GM21423 (cell line): ENCODE measurements around the gene DSCAM.
"Not testable (repeated sequence)": the region's sequence is repeated elsewhere in the genome, so short reads cannot be mapped to it uniquely, and the experiment has no call there.

Experiments used
- ATAC-seq: cut with Tn5 transposase; IDR thresholded peaks from one replicate; pipeline ENCODE4 v1.9.1; 2021; ENCODE audit warnings: mild to moderate bottlenecking, moderate library complexity; ENCODE audit not compliant: unreplicated experiment

Gene DSCAM

DNA sequence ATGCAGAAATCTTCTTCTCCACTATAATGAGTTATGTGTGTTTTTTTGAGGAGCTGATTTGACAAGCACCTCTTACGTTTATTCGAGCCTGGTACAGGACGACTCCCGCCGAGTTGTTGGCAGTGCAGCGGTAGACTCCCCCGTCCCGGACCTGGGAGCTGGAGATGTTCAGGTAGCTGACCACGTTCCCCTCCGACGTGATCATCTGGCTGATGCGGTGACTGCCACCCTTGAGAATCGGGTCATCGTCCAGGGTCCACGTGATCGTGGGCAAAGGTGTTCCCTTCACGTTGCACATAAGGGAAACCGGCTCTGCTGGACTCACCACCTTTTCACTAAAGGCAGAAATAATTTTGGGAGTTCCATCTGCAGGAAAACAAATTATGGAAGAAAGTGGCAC, 507.9 kb downstream of the DSCAM start:
- ATAC-seq, result no peak

DNA sequence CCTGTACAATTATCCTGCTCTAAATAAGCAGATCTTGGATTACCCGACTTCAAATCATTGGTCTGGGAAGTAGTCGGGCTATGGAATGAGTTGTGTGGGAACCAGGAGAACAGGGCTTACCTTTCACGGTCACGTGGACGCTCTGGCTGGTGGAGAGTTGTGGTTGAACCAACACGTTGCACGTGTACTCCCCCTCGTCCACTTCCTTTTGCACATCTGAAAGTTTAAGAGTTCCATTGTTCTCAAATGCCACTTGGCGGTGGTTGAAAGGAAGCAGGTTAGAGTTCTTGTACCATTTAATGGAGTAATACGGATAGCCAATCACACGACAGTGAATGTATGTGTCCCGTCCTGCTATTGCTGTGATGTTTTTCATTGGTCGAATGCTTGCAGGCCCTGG, 509.0 kb downstream of the DSCAM start:
- ATAC-seq, result no peak

DNA sequence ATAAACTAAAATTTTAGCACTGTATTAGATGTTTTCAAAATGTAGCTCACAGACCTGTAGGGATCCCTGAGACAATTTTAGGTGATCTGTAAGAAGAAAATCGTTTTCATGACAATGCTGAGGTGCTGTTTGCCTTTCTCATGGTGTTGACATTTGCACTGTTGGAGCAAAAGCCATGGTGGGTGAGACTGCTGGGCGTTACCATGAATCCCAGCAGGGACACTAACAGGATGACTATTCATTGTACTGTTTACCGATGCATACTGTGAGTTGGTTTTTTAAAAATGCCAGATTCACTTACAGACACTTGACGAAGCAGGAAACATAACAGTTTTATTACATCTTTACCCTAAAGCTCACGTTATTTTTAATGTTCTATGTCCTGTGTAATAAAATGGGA, 511.3 kb downstream of the DSCAM start:
- ATAC-seq, result no peak

DNA sequence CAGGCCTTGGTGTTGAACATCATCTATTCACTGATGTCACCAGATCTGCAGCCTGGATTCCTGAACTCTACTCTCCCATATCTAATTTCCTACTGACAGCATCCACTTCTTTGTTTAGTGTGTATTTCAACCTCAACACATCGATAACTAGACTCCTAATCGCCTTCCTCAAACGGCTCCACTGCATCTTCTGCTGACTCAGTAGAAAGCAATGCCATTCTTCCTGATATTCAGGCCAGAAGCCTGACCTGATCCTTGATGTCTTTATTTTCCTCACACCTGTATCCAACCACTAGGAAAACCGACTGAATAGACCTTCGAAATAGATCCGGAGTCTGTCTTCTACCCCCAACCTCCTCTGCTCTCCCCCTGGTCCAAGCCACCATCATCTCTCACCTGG, 512.8 kb downstream of the DSCAM start:
- no peak for ATAC-seq

DNA sequence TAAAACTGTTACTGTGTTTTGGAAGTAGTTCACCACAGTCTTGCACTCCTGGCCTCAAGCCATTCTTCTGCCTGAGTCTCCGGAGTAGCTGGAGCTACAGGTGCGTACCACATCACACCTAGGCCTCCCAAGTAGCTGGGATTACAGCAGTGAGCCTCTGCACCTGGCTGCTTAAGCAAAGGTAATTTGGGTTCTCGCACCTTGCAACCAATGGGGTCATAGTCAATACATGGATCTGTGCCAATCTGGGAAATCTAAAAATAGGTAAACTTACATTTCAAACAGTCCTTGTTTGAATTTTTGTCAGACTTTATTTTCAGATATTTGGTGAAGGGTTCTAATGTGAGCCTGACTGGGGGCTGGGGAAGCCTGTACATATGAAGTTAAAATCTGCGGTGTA, 513.2 kb downstream of the DSCAM start:
- no peak for ATAC-seq

DNA sequence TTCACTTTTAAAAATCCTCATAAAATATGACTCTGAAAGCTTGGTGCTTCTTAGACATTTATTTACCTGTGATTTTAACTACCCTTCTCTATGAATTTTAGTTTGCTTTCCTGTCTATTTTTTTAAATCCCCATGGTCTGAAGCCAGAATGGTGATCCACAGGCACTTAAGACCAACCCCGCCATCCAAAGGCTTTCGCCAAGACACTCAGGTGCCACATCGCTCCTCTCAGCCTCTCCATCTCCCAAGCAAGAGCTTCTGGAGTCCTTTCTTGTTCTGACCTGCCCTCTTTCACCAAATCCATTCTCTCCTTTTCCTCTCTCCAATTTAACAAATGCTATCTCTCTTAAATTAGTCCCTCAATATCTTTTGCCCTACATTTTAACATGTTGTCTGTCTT, 515.2 kb downstream of the DSCAM start:
- ATAC-seq, result no peak

DNA sequence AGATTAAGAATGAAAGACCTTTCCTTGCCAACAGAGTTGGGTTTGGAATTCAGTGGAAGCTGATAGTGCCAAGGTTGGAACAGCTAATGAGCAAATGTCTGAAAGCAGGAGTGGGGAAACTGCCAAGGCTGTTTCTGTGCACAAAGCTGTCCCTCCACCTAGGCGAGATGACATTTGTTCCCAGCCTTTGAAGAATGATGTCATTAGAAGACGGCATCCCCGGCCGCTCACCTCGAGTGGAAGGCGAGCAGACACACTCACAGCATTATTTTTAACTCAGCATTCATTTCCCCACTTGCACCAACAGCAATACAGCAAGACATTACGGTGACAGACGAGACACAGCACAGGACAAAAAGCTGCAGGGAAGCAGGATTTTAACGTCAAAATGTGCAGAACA, 515.8 kb downstream of the DSCAM start:
- no peak for ATAC-seq

DNA sequence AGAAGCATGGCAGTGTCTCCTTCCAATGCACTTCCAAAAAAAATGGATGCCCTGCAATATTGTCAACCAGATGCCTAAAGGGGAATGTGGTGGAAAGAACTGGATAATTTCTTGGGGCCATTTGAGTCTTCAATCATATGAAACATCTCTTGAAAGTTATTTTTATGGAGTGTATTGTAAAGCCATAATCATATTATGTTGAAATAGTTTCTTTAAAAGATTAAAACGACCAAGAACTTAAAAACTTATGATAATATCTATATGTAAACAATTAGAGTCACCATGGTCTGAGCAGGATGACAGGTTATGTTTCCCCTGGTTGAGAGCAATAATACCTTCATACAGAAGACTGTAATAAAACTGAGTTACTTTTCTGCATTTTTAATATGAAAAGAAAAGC, 522.6 kb downstream of the DSCAM start:
- no peak for ATAC-seq

DNA sequence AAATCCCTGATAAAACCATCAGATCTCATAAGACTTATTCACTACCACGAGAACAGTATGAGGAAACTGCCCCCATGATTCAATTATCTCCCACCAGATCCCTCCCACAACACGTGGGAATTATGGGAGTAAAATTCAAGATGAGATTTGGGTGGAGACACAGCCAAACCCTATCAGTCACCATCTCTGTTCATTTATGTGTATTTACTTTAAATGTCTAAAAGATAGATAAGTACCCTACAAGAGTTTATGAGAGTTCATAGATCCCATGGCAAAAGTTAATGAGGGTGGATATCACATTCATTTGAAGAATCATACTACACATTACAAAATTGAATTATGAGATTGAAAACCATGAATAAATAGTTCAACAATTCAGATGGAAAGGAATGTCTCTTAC, 526.2 kb downstream of the DSCAM start:
- not testable (repeated sequence) for ATAC-seq

DNA sequence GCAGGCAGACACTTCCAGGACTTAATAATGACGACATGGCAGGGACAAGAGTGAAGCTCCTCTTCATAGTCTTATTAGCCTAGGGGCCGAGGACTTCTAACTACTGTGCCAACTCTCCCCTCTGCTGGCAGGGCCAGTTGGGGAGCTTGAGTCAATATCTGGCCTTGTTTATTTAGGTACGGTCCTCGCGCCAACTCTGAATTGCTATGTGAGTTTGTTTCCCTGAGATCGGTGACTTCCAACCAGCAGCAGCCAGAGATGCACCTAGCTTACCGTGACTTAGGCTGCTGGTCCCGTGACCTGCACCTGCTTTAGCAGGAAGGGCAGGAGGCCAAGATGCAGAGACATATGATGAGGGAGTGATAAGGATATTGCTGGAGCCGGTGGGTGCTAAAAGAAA, 528.6 kb downstream of the DSCAM start:
- no peak for ATAC-seq

DNA sequence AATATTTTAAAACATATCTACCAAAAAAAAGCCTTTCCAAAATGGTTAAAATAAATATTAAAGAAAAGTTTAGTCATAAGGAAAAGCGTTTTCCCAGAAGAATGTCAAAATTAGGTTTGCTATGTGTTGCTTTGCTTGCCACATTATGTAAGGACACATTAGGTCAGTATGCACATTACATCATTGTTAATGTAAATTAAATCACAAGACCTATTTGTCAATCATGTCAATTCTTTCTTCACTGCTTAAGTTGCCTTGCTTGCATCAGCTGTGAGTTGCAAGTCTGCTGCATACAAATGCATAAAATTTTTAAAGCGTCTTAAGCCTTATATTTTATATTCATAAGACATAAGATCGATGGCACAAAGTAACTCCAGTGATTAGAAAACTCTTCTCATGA, 530.9 kb downstream of the DSCAM start:
- no peak for ATAC-seq

DNA sequence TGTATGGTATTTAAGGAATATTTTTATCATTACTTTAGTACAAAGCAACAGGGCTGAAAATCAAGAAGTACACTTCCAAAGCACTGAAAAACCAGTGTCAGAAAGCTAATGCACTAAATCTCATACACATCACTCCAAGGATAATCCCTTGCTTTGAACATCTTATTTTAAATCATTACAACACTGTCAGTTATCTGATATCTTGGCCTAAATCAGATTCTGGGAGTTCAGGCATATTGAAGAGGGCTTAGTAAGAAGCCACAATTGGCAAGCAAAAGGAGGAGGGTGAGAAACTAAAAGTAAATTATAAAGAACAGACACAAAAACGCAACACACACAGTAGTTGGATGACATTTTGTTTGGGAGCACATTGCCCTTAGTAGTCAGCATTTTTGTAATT, 531.3 kb downstream of the DSCAM start:
- no peak for ATAC-seq

DNA sequence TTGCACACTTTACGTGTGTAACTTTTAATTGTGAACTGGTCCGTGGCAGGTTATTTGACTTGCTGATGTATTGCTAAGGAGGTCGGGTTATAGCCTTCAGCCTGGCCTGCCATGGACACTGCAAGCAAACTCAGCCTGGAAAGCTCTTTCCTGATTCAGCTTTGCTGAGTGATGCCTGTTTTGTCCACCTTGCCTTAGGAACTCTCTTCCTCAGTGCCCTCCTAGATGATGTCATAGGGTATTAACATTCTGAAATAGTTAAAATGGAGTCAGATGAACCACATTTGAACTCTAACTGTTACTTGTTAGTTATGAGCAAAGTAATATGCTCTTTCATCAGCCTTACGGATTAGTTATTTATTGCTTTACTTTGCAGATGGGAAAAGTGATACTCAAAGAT, 533.7 kb downstream of the DSCAM start:
- no peak for ATAC-seq

DNA sequence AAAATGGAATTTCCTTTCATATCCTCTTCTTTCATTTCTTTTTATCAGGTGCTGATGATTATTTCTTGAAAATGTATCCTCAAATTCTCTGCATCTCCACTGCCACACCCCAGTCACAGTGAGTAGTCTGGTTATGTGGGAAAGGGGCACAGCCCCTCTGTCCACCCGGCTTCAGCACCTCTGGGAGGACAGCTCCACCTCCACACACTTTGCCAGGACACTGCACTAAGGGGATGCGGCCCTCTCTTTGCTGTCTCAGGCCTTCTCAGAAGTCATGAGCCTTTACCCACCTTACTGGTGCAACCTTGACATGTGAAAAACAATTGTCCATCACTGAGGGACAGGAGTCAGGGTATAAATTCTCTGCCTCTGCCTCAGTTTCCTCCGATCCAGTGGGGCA, 546.7 kb downstream of the DSCAM start:
- no peak for ATAC-seq

DNA sequence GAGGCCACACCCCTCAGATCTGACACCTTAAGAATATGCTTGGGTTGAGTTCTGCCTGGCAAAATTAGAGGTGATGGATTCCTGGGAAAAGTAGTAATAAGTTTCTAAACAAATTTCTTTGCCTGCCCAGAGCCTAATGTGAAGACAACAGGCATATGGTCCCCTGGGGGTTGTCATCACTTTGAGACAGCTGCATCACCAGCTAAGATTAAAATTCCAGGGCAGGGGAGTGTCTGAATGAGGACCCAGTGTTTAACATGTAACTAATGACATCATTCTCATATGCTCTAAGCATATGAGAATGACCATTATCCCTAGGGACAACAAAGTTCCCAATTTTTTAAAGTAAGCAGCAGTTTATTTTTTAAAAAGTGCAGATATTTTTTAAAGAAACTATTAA, 547.5 kb downstream of the DSCAM start:
- no peak for ATAC-seq

DNA sequence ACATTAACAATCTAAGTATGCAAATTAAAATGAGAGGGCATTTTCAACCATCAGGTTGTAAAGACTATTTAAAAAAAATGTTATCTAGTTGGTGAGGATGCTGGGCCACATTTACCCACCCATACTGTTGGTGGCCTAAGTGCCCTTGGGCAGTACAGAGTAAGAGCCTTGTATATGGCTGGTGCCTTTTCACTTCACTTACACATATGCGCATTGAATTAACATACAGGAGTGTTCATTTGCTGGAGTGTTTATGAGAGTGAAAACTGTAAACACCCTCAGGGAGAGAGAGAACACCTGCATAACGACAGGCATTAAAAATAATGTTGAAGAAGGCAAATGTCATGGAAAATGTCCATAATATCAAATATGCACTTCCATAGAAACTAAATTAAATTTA, 552.6 kb downstream of the DSCAM start:
- ATAC-seq, result no peak

DNA sequence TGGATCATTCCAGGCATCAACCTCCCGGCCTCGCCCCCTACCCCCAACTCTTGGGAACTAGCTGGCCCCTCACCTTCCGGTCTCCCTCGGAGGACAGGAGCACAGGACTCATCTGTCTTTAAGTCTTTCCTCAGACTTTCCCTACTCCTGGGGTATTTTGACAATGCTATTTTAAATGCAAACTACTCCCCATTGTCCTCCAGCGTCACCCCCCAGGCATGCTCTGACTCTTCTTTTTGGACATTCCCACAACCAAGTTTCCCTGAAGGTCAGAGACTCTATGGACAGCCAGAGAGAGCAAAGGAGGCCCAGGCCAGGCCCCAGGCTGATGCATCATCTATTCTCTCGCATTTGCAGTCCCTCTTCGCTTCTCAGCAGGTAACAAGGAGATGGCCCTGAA, 555.4 kb downstream of the DSCAM start:
- ATAC-seq, result no peak

DNA sequence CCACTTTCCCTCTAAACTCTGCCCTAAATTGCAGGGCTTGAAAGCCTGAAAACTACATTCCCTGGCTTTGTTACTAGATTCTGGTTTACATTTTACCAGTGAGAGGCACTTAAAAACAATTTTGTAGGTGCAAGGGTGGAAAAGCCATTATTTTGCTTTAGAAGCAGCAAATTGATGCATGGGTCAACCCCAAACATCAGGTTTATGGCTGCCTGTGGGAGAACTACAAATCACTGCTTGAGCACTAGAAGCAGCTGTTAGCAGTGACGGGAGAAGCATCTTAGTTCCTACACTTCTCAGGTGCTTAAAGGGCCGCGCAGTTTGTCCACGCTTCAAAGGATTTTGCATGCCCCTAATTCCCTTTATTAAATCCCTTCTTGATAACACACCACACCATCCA, 562.5 kb downstream of the DSCAM start:
- ATAC-seq, result no peak

DNA sequence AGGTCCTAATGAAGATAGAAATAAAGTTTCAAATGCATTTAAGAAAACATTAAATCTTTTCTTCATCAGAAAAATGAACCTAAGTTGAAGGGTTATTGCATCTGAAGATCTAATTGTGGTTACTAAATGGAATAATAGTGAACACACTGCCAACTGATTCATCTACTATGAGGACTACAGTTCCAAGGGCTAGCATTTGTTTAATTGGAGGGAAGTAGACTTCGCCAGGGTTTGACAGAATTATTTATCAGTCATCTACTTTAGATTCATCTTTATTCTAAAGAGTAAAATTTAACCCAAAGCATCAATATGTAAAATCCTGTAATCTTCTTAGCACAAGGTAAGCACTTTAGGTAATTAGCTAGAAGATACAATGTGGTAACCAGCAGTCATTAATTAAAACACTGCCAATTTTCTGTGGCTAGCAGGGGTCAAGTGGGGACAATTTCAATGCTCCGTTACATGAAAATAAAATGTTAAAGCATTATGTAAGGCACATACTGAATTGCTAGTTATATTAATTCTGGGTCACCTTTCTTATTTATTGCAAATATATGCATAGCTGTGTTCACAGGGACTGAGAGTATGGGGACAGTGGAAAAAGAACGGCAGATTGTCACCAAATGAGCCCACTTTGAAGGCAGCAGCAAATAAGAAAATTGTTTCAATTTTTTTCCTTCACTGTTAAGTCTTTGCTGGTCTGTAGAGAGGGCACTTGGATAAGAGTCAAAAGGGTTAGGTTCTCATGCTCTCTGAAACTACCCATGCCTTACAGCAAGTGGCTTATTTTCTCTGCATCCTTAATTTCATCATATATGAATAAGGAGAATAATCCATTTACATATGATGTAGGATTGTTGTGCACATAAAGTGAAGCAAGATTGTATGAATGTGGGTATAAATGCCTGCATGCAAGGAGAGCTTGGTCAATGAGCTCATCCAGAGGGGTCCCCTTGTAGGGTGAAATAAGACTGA, 563.8 kb downstream of the DSCAM start:
- ATAC-seq, result no peak

DNA sequence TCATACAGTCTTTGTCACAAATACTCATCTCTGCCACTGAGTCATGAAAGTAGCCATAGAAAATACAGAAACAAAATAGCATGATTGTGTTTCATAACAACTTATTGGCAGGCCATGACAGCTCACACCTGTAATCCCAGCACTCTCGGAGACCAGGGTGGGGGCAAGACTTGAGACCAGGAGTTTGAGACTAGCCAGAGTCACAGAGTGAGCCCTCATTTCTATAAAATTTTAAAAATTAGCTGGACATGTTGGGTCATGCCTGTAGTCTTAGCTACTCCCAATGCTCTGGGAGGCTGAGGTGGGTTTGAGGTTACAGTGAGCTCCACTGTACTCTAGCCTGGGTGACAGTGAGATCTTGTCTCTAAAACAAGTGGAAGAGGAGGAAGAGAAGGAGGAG, 568.6 kb downstream of the DSCAM start:
- no peak for ATAC-seq

DNA sequence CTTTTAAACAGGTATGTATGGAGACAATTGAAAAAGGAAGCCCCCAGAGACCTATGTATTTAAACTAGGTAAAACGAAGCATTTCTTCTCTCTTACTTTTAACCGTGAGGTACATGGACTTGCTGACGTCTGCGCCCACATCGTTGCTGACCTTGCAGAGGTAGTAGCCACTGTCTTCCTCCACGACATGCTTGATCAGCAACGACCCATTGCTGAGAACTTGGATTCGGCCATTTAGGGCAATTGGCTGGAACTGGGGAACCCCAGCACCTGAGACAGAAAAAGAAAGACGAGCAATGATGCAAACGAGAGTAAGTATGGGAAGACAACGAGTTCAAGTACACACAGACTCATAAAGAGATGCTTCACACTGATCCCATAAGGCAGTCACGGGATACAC, 571.0 kb downstream of the DSCAM start:
- ATAC-seq, result no peak

DNA sequence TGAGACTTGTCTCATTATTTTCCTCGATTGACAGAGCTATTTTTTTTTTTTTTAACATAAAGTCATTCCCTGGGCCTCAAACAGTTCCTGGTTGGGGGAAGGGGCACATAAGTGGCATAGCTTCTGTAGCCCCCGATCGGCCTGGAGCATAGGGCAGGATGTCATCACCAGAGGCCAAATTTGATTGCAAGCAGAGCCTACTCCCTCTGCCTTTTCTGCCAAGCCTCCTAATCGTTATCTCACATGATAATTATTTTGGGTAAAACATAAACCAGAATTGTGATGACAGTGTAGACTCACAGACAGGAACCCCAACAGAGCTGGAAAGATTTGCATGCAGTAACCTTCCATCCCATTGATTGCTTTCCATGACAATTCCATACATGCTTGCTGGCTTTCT, 574.9 kb downstream of the DSCAM start:
- ATAC-seq, result no peak

DNA sequence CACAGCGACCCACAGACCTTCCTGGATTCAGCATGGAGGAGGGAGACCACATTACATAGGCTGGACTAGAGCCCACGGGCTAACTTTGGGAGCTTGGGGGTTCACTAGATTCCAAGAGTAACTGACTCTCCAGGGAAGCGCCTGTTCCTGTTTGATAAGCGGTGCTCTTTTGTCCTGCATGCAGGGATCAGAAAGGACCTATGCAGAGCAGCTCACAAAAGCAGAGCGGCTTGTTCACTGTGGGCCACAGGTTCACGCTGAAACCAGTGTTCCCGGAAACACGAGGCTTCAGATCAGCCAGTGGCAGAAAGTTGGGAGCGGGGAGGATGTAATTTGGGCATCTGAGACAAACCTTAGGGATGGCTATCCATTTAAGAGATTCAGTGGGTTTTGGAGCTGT, 575.8 kb downstream of the DSCAM start:
- no peak for ATAC-seq
